K562 (cell line): ENCODE data around the gene ABCA4.

Experiments used
- MAZ ChIP-seq, 2 experiments: fragments of 450-650 bp in 1 of 2; sonication (generic) in 1 of 2; formaldehyde crosslinking; IDR thresholded peaks in 1 of 2; conservative IDR thresholded peaks in 1 of 2; 2 replicates each; pipeline versions ENCODE4 v1.4.0 to v1.5.0; 2020; ENCODE audit warnings: mild to moderate bottlenecking in 1 of 2, missing genetic modification reagents in 1 of 2
- NFE2L1 ChIP-seq: fragments of 450-650 bp; IDR thresholded peaks from 2 replicates; pipeline ENCODE4 v1.6.1; 2016; ENCODE audit warnings: missing genetic modification characterization, low read depth, mild to moderate bottlenecking, missing compliant biosample characterization, moderate library complexity, borderline replicate concordance
- TAF1 ChIP-seq: IDR thresholded peaks from 2 replicates; pipeline ENCODE4 v1.6.1; 2011; ENCODE audit warnings: mild to moderate bottlenecking, low read length, moderate library complexity; ENCODE audit not compliant: insufficient read depth, control insufficient read depth, severe bottlenecking; ENCODE audit errors: extremely low read depth
- XRCC5 ChIP-seq: fragments of 200-400 bp; formaldehyde crosslinking; IDR thresholded peaks from 2 replicates; pipeline ENCODE4 v1.6.1; 2017; ENCODE audit warnings: low read depth, mild to moderate bottlenecking, low read length
- ZNF146 ChIP-seq: IDR thresholded peaks from one replicate; pipeline ENCODE4 v1.6.1; 2018; ENCODE audit warnings: missing compliant biosample characterization; ENCODE audit not compliant: unreplicated experiment
- ZNF76 ChIP-seq: fragments of 250-450 bp; sonication (Bioruptor Pico); IDR thresholded peaks from 2 replicates; pipeline ENCODE4 v1.4.0; 2020; ENCODE audit warnings: mild to moderate bottlenecking, moderate library complexity, borderline replicate concordance
- TF ChIP-seq, protein P1 (sequence below), 3 experiments: IDR thresholded peaks in 2 of 3; conservative IDR thresholded peaks in 1 of 3; 2 replicates each; pipeline ENCODE4 v1.5.1; 2011 to 2012; ENCODE audit warnings: low read length in 3 of 3, mild to moderate bottlenecking in 3 of 3, control low read depth in 2 of 3, improper control_type of control experiment in 1 of 3, inconsistent platforms in 1 of 3, low read depth in 1 of 3, mixed read lengths in 1 of 3, moderate library complexity in 1 of 3; ENCODE audit not compliant: insufficient read depth in 2 of 3

DNA sequence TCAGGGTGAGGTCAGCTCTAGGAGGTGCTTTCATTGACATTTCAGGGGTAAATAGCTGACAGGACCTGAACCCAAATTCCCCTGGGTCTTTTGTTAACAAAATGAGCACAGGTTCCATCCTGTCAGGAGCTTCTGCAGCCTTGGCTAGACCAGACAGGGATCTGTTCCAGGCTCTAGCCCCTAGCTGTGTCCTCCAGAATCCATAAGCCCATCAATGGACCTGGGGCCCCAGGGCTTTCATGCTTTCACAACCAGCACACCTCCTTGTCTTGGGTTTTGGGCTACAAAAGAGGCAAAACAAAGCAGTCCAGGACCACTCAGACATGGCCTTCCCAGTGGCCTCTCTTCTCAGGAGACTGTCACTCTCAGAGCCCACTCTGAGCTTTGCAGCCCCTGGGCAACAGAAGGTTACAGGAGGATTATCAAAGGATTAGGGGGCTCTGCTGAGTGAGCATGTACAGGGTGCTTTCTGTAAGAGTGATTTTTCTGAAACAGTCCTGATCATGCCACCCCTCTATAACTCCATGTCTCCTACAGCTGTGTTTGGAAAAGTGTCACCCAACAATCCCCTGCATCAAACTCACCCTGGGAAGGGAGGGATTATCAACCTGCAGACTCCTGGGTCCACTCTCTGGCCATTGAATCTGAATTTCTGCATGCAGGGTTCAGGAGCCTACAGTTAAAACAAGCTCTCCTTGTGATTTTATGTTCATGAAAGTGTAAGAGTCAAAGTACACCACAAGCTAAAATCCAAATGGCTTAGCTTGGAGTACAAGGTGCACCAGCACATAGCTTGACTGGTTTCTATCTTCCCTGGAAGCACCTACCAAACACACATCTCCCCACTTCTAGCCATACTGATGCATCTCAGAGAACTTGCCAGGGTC, 144.0 kb downstream of the ABCA4 start:
- TF ChIP-seq XRCC5 (no peak), TAF1 (no peak), MAZ (CRISPR knock-in tag; conservative IDR thresholded peaks at IDR 0.05 in 1 of 2, IDR thresholded peaks at IDR 0.05 in 1 of 2) (no peak), ZNF76 (CRISPR knock-in tag) (no peak), NFE2L1 (tag) (no peak), ZNF146 (CRISPR knock-in tag) (no peak)
- TF ChIP-seq, protein P1, sequence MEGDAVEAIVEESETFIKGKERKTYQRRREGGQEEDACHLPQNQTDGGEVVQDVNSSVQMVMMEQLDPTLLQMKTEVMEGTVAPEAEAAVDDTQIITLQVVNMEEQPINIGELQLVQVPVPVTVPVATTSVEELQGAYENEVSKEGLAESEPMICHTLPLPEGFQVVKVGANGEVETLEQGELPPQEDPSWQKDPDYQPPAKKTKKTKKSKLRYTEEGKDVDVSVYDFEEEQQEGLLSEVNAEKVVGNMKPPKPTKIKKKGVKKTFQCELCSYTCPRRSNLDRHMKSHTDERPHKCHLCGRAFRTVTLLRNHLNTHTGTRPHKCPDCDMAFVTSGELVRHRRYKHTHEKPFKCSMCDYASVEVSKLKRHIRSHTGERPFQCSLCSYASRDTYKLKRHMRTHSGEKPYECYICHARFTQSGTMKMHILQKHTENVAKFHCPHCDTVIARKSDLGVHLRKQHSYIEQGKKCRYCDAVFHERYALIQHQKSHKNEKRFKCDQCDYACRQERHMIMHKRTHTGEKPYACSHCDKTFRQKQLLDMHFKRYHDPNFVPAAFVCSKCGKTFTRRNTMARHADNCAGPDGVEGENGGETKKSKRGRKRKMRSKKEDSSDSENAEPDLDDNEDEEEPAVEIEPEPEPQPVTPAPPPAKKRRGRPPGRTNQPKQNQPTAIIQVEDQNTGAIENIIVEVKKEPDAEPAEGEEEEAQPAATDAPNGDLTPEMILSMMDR (IDR thresholded peaks at IDR 0.05 in 2 of 3, conservative IDR thresholded peaks at IDR 0.05 in 1 of 3; ENCODE audit: insufficient read depth in 2 of 3, low read depth in 1 of 3, low read length in 3 of 3) = no peak
